ENCODE results near the gene TMEM205.

Gene TMEM205

GRCh38 chr19:11304936-11305335 is 41.1 kb downstream of the TMEM205 start:
- TF ChIP-seq CTCF (IDR thresholded peaks at IDR 0.05) = no peak

GRCh38 chr19:11300811-11301120 is 45.3 kb downstream of the TMEM205 start:
- TF ChIP-seq CTCF (IDR thresholded peaks at IDR 0.05) = no peak

GRCh38 chr19:11299946-11300810 is 45.9 kb downstream of the TMEM205 start:
- no peak for TF ChIP-seq CTCF (IDR thresholded peaks at IDR 0.05)

- TF ChIP-seq CTCF (IDR thresholded peaks at IDR 0.05) = no peak
Observed at GRCh38 chr19:11296264-11296663, 49.8 kb downstream of the TMEM205 start.

- no peak for TF ChIP-seq CTCF (IDR thresholded peaks at IDR 0.05)
Observed at GRCh38 chr19:11295665-11296245, 50.3 kb downstream of the TMEM205 start, which contains the start of gene TSPAN16. Gene TSPAN16 (plus strand): TSS chr19:11296160. CDS start chr19:11296298, 138 bp downstream.

- TF ChIP-seq CTCF (IDR thresholded peaks at IDR 0.05) = no peak
Observed at GRCh38 chr19:11295180-11295579, 50.9 kb downstream of the TMEM205 start.

GRCh38 chr19:11293433-11294389 is 52.4 kb downstream of the TMEM205 start:
- TF ChIP-seq CTCF (IDR thresholded peaks at IDR 0.05) = peak; percentile 97

Data from LNCAP (cell line).